ENCODE results near the gene IFT80.
"Not testable (repeated sequence)": the region's sequence is repeated elsewhere in the genome, so short reads cannot be mapped to it uniquely, and the experiment has no call there.

IFT80 gene

GRCh38 chr3:160265088-160265487 lies 133.9 kb downstream of the IFT80 start:
- no peak for DNase-seq (ENCODE audit: low spot score)

GRCh38 chr3:160260587-160261270 lies 138.3 kb downstream of the IFT80 start:
- no peak for DNase-seq (ENCODE audit: low spot score)

GRCh38 chr3:160259589-160259988 lies 139.4 kb downstream of the IFT80 start:
- no peak for DNase-seq (ENCODE audit: low spot score)

- DNase-seq (ENCODE audit: low spot score), result no peak
Observed at GRCh38 chr3:160257606-160258005, 141.4 kb downstream of the IFT80 start.

- DNase-seq (ENCODE audit: low spot score), result no peak
Observed at GRCh38 chr3:160253298-160253697, 145.7 kb downstream of the IFT80 start.

- no peak for DNase-seq (ENCODE audit: low spot score)
Observed at GRCh38 chr3:160247766-160248165, 151.3 kb downstream of the IFT80 start.

- no peak for DNase-seq (ENCODE audit: low spot score)
Observed at GRCh38 chr3:160245261-160245800, 153.7 kb downstream of the IFT80 start.

GRCh38 chr3:160240719-160241118 lies 158.3 kb downstream of the IFT80 start:
- not testable (repeated sequence) for DNase-seq (ENCODE audit: low spot score)

GRCh38 chr3:160232014-160232413 lies 167.0 kb downstream of the IFT80 start:
- DNase-seq (ENCODE audit: low spot score), result no peak

GRCh38 chr3:160227419-160227818 lies 171.6 kb downstream of the IFT80 start:
- DNase-seq (ENCODE audit: low spot score), result no peak

GRCh38 chr3:160226026-160226907 lies 172.8 kb downstream of the IFT80 start:
- no peak for DNase-seq (ENCODE audit: low spot score)

GRCh38 chr3:160225176-160226025 lies 173.6 kb downstream of the IFT80 start, which contains the start of gene C3orf80:
TSS of gene C3orf80 (plus strand) at chr3:160225422. CDS start at chr3:160225636, 214 bp downstream.
- peak; percentile 54 for DNase-seq (ENCODE audit: low spot score)

- DNase-seq (ENCODE audit: low spot score), result no peak
Observed at GRCh38 chr3:160224811-160225175, 174.2 kb downstream of the IFT80 start.

GRCh38 chr3:160224256-160224655 lies 174.8 kb downstream of the IFT80 start:
- no peak for DNase-seq (ENCODE audit: low spot score)

- DNase-seq (ENCODE audit: low spot score), result no peak
Observed at GRCh38 chr3:160221019-160221418, 178.0 kb downstream of the IFT80 start.

GRCh38 chr3:160220038-160220437 lies 179.0 kb downstream of the IFT80 start:
- no peak for DNase-seq (ENCODE audit: low spot score)

- no peak for DNase-seq (ENCODE audit: low spot score)
Observed at GRCh38 chr3:160218136-160218535, 180.9 kb downstream of the IFT80 start.

GRCh38 chr3:160217675-160218074 lies 181.3 kb downstream of the IFT80 start:
- DNase-seq (ENCODE audit: low spot score), result no peak

GRCh38 chr3:160213191-160213590 lies 185.8 kb downstream of the IFT80 start:
- DNase-seq (ENCODE audit: low spot score), result no peak

- peak; percentile 17 for DNase-seq (ENCODE audit: low spot score)
Observed at GRCh38 chr3:160210799-160211221, 188.2 kb downstream of the IFT80 start.

- DNase-seq (ENCODE audit: low spot score), result no peak
Observed at GRCh38 chr3:160210341-160210740, 188.7 kb downstream of the IFT80 start.

All from activated CD4-positive, alpha-beta T cell treated with anti-CD3 and anti-CD28 coated beads, Interleukin-2, Interleukin-4, amounts not matched to agents 100 ng/mL and 50 ng/mL, durations not matched to agents 16 hours and 8 hours (primary cell).